Liver (tissue), 9 donors: ENCODE data around the gene REL. TPM values are rescaled to one million over a fixed set of nuclear protein-coding genes. Genes with fewer than 3 reads are reported as not detected.

Experiments used
- DNase-seq: peaks from one replicate; pipeline ENCODE4 v3.0.0-alpha.2; 2017; ENCODE audit warnings: low spot score
- H3K27ac ChIP-seq, 2 donors: one replicate each; pipeline ENCODE4 v1.7.0; 2013; ENCODE audit warnings: inconsistent platforms in 2 of 2, low read length in 2 of 2, control low read depth in 1 of 2, low read depth in 1 of 2, mild to moderate bottlenecking in 1 of 2
- H3K27me3 ChIP-seq, 4 donors: one replicate each; pipeline versions ENCODE4 v1.6.1 to v1.7.0; 2013; ENCODE audit warnings: low read length in 3 of 4, inconsistent platforms in 1 of 4, mild to moderate bottlenecking in 1 of 4, moderate library complexity in 1 of 4; ENCODE audit not compliant: control insufficient read depth in 4 of 4, insufficient read depth in 4 of 4
- H3K36me3 ChIP-seq, 4 donors: one replicate each; pipeline versions ENCODE4 v1.6.1 to v1.7.0; 2013; ENCODE audit warnings: low read length in 3 of 4, mild to moderate bottlenecking in 3 of 4, low read depth in 1 of 4, moderate library complexity in 1 of 4; ENCODE audit not compliant: control insufficient read depth in 4 of 4, insufficient read depth in 3 of 4
- H3K4me1 ChIP-seq, 4 donors: one replicate each; pipeline versions ENCODE4 v1.6.1 to v1.7.0; 2013; ENCODE audit warnings: low read length in 3 of 4, mild to moderate bottlenecking in 3 of 4, moderate library complexity in 1 of 4; ENCODE audit not compliant: control insufficient read depth in 4 of 4, insufficient read depth in 4 of 4
- H3K4me3 ChIP-seq, 3 donors: one replicate each; pipeline versions ENCODE4 v1.6.1 to v1.7.0; 2013; ENCODE audit warnings: low read length in 3 of 3, control low read depth in 1 of 3, low read depth in 1 of 3, mild to moderate bottlenecking in 1 of 3
- H3K9ac ChIP-seq, 2 donors: one replicate each; pipeline ENCODE4 v1.7.0; 2013; ENCODE audit warnings: low read length in 2 of 2, mild to moderate bottlenecking in 2 of 2, moderate library complexity in 2 of 2, control low read depth in 1 of 2, low read depth in 1 of 2
- H3K9me3 ChIP-seq, 4 donors: one replicate each; pipeline versions ENCODE4 v1.6.1 to v1.7.0; 2013; ENCODE audit warnings: low read length in 3 of 4; ENCODE audit not compliant: control insufficient read depth in 4 of 4
- CTCF ChIP-seq: fragments of 150-350 bp; IDR thresholded peaks from 2 replicates; pipeline ENCODE4 v1.5.1; 2017; ENCODE audit warnings: improper control_type of control experiment, low read depth, low read length; ENCODE audit not compliant: missing input control
- FOXA1 ChIP-seq: IDR thresholded peaks from 2 replicates; pipeline ENCODE4 v1.6.1; 2016; ENCODE audit warnings: antibody characterized with exemption
- FOXA2 ChIP-seq: IDR thresholded peaks from 2 replicates; pipeline ENCODE4 v1.6.1; 2016; ENCODE audit warnings: antibody characterized with exemption
- GABPA ChIP-seq, 2 donors: IDR thresholded peaks in 1 of 2; conservative IDR thresholded peaks in 1 of 2; 2 replicates each; pipeline ENCODE4 v1.6.1; 2016; ENCODE audit warnings: antibody characterized with exemption in 2 of 2, mild to moderate bottlenecking in 1 of 2, moderate library complexity in 1 of 2
- JUND ChIP-seq, 2 donors: IDR thresholded peaks; 2 replicates each; pipeline ENCODE4 v1.6.1; 2016; ENCODE audit warnings: antibody characterized with exemption in 2 of 2
- NR2F2 ChIP-seq: IDR thresholded peaks from 2 replicates; pipeline ENCODE4 v1.6.1; 2016; ENCODE audit warnings: antibody characterized with exemption
- REST ChIP-seq: IDR thresholded peaks from 2 replicates; pipeline ENCODE4 v1.6.1; 2016; ENCODE audit warnings: antibody characterized with exemption, mild to moderate bottlenecking
- WGBS: extraction: QIAGEN DNeasy Blood & Tissue Kit; methylation state at CpG from one replicate; pipeline ENCODE4 v1.1.7; 2013; 5-methylcytosine and 5-hydroxymethylcytosine counted together
- polyA plus RNA-seq, 2 donors: library from polyadenylated mRNA; stranded (reverse) in 1 of 2; unstranded in 1 of 2; fragments of 200-250 nt in 1 of 2; fragments of >200 nt in 1 of 2; fragmentation: Nextera tagmentation in 1 of 2; extraction: Ambion mirVana in 1 of 2; gene quantifications; one replicate each; pipeline versions ENCODE4 v1.2.1 to v1.2.3, GENCODE V29; 2013 to 2015
- total RNA-seq, 2 donors: library from RNA; depleted of rRNA; stranded (reverse); fragments of >200 nt; gene quantifications; one replicate each; pipeline ENCODE4 v1.2.3, GENCODE V29; 2014
- TF ChIP-seq, protein P1 (sequence below): IDR thresholded peaks from 2 replicates; pipeline ENCODE4 v1.6.1; 2016; ENCODE audit warnings: antibody characterized with exemption
- TF ChIP-seq, protein P2 (sequence below): IDR thresholded peaks from 2 replicates; pipeline ENCODE4 v1.6.1; 2016; ENCODE audit warnings: antibody characterized with exemption
- TF ChIP-seq, protein P3 (sequence below): IDR thresholded peaks from 2 replicates; pipeline ENCODE4 v1.6.1; 2016; ENCODE audit warnings: antibody characterized with exemption
- donor health status: healthy.
- donor health status: healthy.
- donor health status: healthy.
- donor health status: healthy.
- donor health status: healthy.

Gene REL
- total and polyA plus RNA-seq, 4 donors = 1.1 to 7.0 (median 4.4) TPM

- H3K9me3 ChIP-seq = no peaks in the 10 kb centered on the region
- 89% methylated on average over 6 of the region's 6 CpGs for WGBS
- no peak overlapping the region for H3K27ac ChIP-seq
- no peaks in the 10 kb centered on the region for H3K27me3 ChIP-seq
- H3K4me1 ChIP-seq = no peaks in the 10 kb centered on the region
- DNase-seq = no peak
- no peaks in the 10 kb centered on the region for H3K36me3 ChIP-seq
- no peak overlapping the region for H3K9ac ChIP-seq
- H3K4me3 ChIP-seq = no peak overlapping the region
- no peak for TF ChIP-seq REST
- no peak for TF ChIP-seq FOXA2
These were observed 38.4 kb upstream of the REL start for GRCh38 chr2:60843006-60843405.

DNA sequence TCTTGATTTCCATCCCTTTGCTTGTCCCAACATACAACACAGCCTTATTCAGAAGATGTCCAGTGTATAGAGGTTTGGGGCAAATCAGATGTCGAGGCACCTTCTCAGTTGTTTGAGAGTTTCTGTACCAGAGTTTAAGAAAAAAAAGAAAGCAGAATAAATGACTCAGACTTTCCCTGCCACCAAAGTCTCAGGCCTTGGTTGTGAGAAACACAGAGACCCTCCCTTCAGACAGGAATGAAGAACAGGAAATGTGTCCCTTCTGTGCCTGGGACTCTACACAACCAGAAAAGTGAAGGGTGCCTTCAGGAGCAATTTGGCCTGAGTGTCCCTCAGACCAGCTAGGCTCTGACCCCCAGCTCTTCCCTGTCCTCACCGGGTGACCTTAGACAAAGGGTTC lies 37.3 kb upstream of the REL start:
- Histone ChIP-seq H3K27ac (no peak overlapping the region), H3K9ac (no peak overlapping the region), H3K36me3 (no peaks in the 10 kb centered on the region), H3K4me1 (no peaks in the 10 kb centered on the region), H3K27me3 (no peaks in the 10 kb centered on the region), H3K4me3 (no peak overlapping the region), H3K9me3 (no peaks in the 10 kb centered on the region)
- DNase-seq = no peak
- TF ChIP-seq NR2F2 = no peak
- no peak for TF ChIP-seq GABPA (IDR thresholded peaks at IDR 0.05 in 1 of 2, conservative IDR thresholded peaks at IDR 0.05 in 1 of 2)
- no peak for TF ChIP-seq FOXA2
- TF ChIP-seq FOXA1 = no peak
- no peak for TF ChIP-seq CTCF
- TF ChIP-seq, protein P1, sequence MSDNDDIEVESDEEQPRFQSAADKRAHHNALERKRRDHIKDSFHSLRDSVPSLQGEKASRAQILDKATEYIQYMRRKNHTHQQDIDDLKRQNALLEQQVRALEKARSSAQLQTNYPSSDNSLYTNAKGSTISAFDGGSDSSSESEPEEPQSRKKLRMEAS = no peak
- no peak for TF ChIP-seq REST
- no peak for TF ChIP-seq JUND (IDR thresholded peaks at IDR 0.05)
- TF ChIP-seq, protein P2, sequence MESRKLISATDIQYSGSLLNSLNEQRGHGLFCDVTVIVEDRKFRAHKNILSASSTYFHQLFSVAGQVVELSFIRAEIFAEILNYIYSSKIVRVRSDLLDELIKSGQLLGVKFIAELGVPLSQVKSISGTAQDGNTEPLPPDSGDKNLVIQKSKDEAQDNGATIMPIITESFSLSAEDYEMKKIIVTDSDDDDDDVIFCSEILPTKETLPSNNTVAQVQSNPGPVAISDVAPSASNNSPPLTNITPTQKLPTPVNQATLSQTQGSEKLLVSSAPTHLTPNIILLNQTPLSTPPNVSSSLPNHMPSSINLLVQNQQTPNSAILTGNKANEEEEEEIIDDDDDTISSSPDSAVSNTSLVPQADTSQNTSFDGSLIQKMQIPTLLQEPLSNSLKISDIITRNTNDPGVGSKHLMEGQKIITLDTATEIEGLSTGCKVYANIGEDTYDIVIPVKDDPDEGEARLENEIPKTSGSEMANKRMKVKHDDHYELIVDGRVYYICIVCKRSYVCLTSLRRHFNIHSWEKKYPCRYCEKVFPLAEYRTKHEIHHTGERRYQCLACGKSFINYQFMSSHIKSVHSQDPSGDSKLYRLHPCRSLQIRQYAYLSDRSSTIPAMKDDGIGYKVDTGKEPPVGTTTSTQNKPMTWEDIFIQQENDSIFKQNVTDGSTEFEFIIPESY = no peak
- TF ChIP-seq, protein P3, sequence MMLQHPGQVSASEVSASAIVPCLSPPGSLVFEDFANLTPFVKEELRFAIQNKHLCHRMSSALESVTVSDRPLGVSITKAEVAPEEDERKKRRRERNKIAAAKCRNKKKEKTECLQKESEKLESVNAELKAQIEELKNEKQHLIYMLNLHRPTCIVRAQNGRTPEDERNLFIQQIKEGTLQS = no peak
- WGBS = 92% methylated on average over 2 of the region's 2 CpGs
